Activated naive CD4-positive, alpha-beta T cell treated with anti-CD3 and anti-CD28 coated beads, Interleukin-2, amount 50 U/mL, for 72 hours (primary cell): ENCODE data around the gene RIC8B. TPM values are rescaled to one million over a fixed set of nuclear protein-coding genes. Genes with fewer than 3 reads are reported as not detected.
"Not testable (repeated sequence)": the region's sequence is repeated elsewhere in the genome, so short reads cannot be mapped to it uniquely, and the experiment has no call there.

ENCODE experiments used
- ATAC-seq, 2 donors: fragments of 150-1000 bp; cut with Tn5 transposase; 2 replicates each; pipeline ENCODE4 v1.10.0; 2021; ENCODE audit warnings: mild to moderate bottlenecking in 2 of 2, moderate library complexity in 2 of 2
- DNase-seq, 2 donors: peaks; one replicate each; pipeline ENCODE4 v3.0.0; 2021 to 2022; ENCODE audit warnings: low spot score in 2 of 2
- H3K27ac Mint-ChIP-seq, 2 donors: one replicate each; pipeline ENCODE4 v1.8.0; 2022; ENCODE audit warnings: mild to moderate bottlenecking in 2 of 2, mixed read lengths in 2 of 2
- H3K36me3 Mint-ChIP-seq, 2 donors: one replicate each; pipeline ENCODE4 v1.8.0; 2022; ENCODE audit warnings: mixed read lengths in 2 of 2
- H3K9me3 Mint-ChIP-seq, 2 donors: one replicate each; pipeline ENCODE4 v1.8.0; 2022; ENCODE audit warnings: mixed read lengths in 2 of 2
- total RNA-seq, 2 donors: library from RNA; stranded (reverse); gene quantifications; one replicate each; pipeline ENCODE4 v1.2.3, GENCODE V29; 2022

Gene RIC8B, protein sequence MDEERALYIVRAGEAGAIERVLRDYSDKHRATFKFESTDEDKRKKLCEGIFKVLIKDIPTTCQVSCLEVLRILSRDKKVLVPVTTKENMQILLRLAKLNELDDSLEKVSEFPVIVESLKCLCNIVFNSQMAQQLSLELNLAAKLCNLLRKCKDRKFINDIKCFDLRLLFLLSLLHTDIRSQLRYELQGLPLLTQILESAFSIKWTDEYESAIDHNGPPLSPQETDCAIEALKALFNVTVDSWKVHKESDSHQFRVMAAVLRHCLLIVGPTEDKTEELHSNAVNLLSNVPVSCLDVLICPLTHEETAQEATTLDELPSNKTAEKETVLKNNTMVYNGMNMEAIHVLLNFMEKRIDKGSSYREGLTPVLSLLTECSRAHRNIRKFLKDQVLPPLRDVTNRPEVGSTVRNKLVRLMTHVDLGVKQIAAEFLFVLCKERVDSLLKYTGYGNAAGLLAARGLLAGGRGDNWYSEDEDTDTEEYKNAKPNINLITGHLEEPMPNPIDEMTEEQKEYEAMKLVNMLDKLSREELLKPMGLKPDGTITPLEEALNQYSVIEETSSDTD
- total RNA-seq, result 10 to 100 TPM in 1 of 2 donors, 1 to 10 TPM in 1; 9.2 to 16.5 TPM

DNA sequence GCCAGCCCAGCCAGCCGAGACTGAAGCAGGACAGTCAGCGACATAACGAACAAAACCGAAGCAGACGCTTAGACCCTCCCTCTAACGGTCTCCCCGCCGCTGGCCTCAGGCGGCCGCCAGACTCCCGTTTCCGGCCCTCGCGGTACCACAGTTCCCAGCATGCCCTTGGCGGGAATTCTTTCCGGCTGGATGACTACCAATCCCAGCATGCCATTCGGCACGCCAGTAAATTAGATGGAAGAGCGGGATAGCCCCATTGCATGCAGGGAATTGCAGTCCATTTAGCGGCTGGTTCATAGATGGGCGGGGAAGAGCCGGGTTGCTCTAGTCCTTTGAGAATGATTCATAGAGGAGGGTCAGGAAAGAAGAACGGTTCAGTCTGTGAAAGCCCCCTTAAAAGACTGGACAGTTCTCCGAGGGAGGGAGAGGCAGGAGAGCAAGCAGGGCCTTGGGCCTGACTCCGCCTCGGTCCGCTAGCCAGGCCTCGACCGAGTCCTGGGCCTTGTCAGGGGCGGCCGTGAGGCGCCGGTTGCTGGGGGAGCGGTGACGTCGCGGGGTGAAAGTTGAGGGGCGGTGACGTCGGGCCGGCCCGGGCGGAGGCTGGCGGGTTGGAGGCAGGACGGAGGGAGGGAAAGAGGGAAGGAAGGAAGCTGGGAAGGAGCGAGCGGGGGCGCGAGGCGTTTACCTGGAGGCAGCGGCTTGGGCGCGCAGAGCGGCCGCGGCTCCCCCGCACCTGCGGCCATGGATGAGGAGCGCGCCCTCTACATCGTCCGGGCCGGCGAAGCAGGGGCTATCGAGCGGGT is at the start of gene RIC8B:
Gene RIC8B (plus strand): TSS at position 678 of the 803 bp plus-strand sequence. CDS start 64 bp downstream, at position 742.
- H3K27ac Mint-ChIP-seq, result peak within 1 kb of the TSS; percentile 99
- DNase-seq (peak; percentile 72 to 84), ATAC-seq (peak; percentile 84 to 90)
- H3K9me3 Mint-ChIP-seq, result no peaks in the 10 kb centered on the region
- H3K36me3 Mint-ChIP-seq, result peaks cover 13 to 22% of the 10 kb centered on the region in 2 donors

DNA sequence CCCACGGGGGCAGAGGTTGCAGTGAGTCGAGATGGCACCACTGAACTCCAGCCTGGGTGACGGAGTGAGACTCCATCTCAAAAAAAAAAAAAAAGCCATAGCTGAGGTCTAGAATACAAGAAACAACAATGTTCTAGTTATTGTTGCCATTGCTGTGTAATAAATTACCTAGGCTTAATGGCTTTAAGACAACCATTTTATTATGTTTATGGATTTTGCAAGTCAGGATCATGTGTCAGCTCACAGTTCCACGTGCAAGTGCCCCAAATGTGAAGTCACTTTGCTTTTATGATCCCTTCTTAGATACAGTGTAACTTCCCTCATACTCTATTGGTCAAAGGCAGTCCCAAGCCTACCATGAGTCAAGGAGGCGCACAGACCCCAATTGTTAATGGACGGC is 49.5 kb upstream of the RIC8B start:
- ATAC-seq (no peak), DNase-seq (no peak)
- Mint-ChIP-seq H3K27ac (no peak overlapping the region), H3K36me3 (no peaks in the 10 kb centered on the region), H3K9me3 (no peaks in the 10 kb centered on the region)

DNA sequence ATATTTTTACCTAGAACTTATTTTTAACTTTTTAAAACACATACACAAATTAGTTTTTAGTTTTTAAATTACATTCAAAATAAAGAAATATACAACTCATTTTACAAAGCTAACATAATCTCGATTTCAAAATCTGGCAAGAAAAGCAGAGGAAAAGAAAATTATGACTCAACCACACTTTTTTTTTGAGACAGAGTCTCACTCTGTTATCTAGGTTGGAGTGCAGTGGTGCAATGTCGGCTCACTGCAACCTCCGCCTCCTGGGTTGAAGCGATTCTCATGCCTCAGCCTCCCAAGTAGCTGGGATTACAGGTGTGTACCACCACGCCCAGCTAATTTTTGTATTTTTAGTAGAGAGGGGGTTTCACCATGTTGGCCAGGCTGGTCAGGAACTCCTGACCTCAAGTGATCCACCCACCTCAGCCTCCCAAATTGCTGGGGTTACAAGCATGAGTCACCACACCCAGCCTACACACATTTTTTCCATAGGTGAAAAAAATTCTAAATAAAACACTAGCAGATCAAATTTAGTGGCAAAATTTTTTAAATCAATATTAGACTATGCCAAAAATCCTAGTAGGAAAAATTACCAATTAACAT is 47.8 kb upstream of the RIC8B start:
- DNase-seq, H3K27ac Mint-ChIP-seq, H3K9me3 Mint-ChIP-seq, H3K36me3 Mint-ChIP-seq: not testable (repeated sequence)
- ATAC-seq, result peak in 1 of 2 donors; percentile 33

DNA sequence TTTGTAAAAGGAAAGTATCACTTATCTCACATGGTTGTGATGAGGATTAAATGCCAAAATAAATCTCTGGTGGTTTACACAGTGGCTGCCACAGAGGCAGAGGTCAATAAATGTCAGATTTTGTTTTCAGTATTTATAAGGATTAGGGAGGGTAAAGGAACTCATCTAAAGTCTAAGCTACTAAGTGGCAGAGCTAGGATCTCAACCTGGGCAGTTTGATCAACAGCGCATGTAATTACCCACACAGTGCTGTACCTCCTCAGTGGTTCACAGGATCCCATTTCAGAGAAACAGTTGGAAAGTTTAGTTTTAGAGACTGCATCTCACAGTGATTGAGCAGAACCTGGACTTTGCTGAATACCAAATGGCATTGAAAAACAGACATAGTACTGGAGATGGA is 44.9 kb upstream of the RIC8B start:
- no peak overlapping the region for H3K27ac Mint-ChIP-seq

DNA sequence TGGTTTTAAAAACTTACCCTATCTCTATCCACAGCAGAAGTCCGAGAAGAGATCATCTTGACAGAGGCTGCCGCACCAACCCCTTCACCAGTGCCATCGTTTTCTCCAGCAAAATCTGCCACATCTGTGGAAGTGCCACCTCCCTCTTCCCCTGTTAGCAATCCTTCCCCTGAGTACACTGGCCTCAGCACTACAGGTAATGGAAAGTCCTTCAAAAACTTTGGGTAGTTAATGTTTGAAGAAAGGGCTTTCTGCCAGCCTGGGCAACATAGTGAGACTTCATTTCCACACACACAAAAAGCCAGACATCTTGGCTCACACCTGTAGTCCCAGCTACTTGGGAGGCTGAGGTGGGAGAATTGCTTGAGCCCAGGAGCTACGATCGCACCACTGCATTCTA is 41.6 kb upstream of the RIC8B start:
- ATAC-seq (no peak), DNase-seq (no peak)
- Mint-ChIP-seq H3K36me3 (no peaks in the 10 kb centered on the region), H3K27ac (no peak overlapping the region), H3K9me3 (no peaks in the 10 kb centered on the region)

More for the DNA sequence above, 44.9 kb upstream of the RIC8B start:
- ATAC-seq, result no peak
- no peak for DNase-seq
- Mint-ChIP-seq H3K9me3 (no peaks in the 10 kb centered on the region), H3K36me3 (no peaks in the 10 kb centered on the region)

DNA sequence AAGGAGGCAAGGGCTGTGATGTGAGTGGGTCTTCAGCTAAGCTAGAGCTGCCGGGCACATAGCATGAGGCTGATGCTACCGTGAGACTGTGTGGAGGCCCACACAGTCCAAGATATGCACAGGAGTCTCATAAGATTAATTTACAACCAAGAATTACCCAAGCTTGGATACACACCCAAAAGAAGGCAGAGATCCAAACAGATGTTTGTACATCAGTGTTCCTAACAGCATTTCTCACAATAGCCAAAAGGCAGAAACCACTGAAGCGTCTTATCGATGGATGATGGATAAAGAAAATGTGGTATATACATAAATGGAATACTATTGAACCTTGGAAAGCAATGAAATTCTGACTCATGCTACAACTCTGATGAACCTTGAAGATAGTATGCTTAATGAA is 40.8 kb upstream of the RIC8B start:
- DNase-seq (no peak), ATAC-seq (no peak)
- Mint-ChIP-seq H3K9me3 (no peaks in the 10 kb centered on the region), H3K36me3 (no peaks in the 10 kb centered on the region), H3K27ac (no peak overlapping the region)

DNA sequence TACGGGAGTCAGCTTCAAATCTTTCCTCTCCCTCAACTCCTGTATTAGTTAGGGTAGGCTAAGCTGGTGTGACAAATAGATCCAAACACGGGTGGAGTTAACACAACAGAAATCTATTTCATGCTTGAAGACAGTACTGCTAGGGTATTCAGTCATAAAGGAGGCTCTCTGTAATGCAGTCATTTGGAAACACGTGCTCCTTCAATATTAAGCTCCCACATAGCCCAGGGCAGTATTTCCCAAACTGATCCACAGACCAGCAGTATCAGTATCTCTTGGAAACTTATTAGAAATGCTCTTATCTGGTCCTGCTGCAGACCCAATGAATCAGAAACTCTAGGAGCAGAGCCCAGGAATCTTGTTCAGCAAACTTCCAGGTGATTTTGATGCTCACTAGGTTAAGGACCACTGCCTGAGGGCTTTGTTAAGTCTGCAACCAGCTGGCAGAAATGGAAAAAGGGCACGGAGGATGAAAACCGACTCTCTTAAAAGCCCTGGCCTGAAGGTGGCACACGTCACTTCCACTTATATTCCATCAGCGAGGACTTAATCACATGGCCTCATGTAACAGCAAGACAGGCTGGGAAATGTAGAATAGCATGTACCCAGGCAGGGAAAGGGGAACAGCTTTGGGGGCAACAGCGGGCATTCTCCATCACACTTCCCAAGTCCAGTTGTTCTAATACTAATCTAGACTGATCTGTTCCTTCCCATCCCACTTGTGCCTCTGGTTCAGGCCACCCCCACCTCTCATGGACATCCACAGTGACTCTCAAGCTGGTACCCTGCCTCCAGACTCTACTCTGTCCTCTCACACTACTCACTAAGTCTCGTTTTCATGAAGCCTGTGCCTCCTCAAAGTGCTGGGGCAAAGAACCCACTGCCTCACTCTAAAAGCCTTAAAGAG is 38.2 kb upstream of the RIC8B start:
- no peak for DNase-seq
- ATAC-seq, result peak in 1 of 2 donors; percentile 49
- H3K27ac Mint-ChIP-seq, result no peak overlapping the region
- no peaks in the 10 kb centered on the region for H3K36me3 Mint-ChIP-seq
- no peaks in the 10 kb centered on the region for H3K9me3 Mint-ChIP-seq

DNA sequence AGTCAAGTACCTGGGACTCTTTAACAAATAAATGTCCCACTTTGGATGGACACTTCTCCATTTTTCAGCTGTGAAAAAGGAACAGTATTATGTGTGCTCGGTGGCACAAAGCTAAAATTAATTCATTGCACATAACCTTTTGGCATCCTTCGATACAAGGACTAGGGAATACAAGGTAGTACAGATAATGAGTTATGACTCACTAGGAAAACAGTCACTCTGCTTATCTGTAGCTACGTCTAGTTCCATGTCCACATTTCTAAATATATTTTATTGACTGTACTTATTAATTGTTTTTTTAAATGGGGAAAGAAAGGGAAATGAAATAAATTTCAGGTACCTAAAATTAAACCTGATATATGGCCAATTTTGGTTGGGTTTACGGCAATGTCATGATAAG is 35.2 kb upstream of the RIC8B start:
- no peaks in the 10 kb centered on the region for H3K36me3 Mint-ChIP-seq
- DNase-seq (no peak), ATAC-seq (no peak)
- H3K27ac Mint-ChIP-seq, result no peak overlapping the region
- no peaks in the 10 kb centered on the region for H3K9me3 Mint-ChIP-seq

DNA sequence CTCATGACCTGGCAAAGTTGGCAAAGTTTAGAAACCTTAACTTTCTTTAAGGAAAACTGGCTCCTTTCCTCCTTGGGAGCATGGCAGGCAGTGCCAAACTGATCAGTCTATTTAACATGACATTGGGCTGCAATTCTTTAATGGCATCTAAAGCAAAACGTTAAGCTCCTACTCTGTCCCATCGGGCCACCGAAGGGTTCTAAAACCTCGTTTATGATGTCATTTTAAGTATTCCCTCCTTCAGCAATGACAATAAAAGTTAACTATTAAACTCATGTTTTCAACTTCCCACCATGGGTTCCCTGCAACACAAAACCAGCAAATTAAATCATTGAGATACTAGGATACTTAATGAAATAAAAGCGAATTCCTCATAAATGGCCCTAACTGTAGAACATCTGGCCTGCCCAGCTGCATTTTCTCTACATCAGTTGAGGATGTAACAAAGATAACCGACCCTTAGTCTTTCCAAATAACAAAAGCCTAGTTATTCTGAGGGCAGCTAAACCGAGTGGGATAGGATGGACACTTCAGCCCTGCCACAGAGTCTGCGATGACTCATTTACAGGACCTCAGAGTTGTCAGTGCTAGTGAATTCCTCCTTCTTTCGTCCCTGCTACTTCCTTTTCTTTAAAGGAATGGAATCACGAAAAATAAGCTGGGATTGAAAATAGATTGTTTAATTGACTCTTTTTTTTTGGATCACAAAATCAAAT is 34.5 kb upstream of the RIC8B start:
- Mint-ChIP-seq H3K36me3 (no peaks in the 10 kb centered on the region), H3K9me3 (no peaks in the 10 kb centered on the region), H3K27ac (no peak overlapping the region)
- ATAC-seq (no peak), DNase-seq (no peak)

DNA sequence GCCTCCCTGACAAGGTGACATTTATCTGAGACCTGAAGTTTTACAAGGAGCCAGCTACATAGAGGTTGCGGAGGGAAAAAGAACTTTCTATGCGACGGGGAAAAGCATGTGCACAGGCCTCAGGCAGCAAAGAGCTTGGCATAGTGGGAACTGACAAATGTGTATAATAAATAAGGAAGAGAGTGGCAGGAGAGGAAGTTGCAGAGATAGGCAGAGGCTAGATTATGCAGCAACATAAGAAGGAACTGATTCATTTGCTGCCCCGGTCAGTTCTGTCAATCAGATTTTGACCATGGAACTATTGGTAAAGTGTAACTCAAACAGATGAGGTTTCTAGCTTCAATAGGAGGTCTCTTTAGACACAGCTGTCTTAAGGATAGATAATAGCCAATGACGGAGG is 33.7 kb upstream of the RIC8B start:
- Mint-ChIP-seq H3K36me3 (no peaks in the 10 kb centered on the region), H3K9me3 (no peaks in the 10 kb centered on the region), H3K27ac (no peak overlapping the region)
- no peak for DNase-seq
- no peak for ATAC-seq

DNA sequence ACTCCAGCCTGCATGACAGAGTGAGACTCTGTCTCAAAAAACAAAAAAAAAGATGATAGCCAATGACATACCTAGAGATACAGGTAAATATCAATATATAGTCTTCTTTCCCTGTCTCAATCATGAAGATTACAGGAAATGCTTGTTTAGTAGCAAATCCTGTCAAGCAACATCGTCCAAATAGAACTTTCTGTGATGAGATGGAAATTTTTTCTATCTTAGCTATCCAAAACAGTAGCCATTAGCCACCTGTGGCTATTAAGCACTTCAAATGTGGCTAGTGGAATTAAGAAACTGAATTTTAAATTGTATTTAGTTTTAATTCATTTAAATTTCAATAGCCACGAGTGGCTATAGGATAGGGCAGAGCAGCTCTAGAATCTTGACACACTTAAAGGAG is 33.2 kb upstream of the RIC8B start:
- no peaks in the 10 kb centered on the region for H3K9me3 Mint-ChIP-seq
- H3K27ac Mint-ChIP-seq, result no peak overlapping the region
- DNase-seq, result no peak
- ATAC-seq, result no peak
- H3K36me3 Mint-ChIP-seq, result no peaks in the 10 kb centered on the region

DNA sequence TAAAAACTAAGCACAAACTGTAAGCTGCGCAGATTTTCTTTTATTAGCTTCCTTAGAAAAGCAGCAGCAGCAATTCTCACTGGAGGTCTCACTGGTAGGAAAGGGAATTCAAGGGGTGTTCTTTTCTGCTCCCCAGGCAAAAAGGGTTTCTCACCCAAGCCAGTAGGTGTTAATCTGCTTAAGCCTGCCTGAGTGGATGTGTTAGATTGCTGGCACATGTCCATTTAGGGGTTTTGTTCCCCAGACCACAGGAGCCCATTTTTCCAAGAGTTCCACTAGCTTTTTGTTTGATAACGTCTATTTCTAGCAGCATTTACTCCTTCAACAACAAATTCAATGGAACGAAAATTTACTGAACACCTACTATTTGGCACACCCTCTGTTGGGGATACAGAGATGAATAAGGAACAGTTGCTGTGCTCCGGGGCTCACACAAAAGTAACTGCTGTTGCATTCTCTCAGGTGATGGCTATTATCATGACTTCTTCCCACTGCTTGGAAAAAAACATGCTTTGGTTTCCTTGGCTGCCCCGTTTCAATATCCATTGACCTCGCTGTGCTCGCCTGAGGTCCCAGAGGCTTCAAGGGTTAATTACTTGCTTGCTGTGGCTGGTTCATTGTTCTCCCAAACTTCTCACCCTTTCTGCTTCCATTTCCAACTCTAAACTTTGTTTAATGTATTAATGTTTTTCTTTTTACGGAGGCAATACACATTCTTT is 31.1 kb upstream of the RIC8B start:
- DNase-seq (no peak), ATAC-seq (no peak)
- Mint-ChIP-seq H3K9me3 (no peaks in the 10 kb centered on the region), H3K27ac (no peak overlapping the region), H3K36me3 (no peaks in the 10 kb centered on the region)

DNA sequence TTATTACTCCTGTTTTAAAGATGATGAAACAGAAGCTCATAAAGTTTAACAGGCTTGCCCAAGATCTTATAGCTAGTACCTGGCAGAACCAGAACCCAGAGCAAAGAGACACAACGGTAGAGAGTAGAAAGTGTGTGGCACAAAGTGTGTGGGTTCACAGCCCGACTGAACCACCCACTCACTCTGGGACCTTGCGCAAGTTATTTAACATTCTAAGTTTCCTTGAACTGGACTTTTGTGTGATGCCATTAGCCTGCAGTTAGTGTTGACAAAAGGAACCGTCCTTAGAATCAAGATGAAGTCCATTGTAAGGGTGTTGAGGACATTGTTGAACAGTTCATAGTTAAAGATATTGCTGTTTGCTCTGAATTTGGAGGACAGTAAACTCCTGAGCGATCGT is 29.9 kb upstream of the RIC8B start:
- H3K27ac Mint-ChIP-seq, result no peak overlapping the region
- DNase-seq, result no peak
- no peak for ATAC-seq
- H3K9me3 Mint-ChIP-seq, result no peaks in the 10 kb centered on the region
- no peaks in the 10 kb centered on the region for H3K36me3 Mint-ChIP-seq

DNA sequence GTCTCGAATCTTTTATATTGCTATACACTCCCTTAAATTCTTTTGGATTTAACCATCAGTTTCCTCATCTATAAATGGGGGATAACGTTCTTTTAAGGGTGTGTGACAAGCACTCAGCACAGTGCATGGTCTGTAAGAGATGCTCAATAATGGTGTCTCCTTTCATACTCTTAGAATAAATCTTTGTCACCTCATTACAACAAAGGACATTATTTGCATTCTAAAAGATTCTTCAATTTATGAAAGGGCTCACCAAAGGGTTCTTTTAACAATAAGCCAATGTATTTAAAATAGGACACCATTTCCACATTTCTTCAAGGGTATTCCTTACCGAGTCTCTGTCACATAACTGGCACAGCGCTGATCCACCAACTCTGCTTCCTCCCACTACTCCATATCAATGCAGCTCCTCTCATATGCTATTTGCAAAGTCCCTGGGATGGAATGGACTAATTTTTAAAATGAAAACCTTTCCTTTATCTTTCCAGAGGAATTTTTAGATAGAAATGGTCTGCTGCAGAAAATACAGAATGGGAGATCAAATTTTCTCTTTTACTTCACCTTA is 29.2 kb upstream of the RIC8B start:
- DNase-seq (no peak), ATAC-seq (no peak)
- no peaks in the 10 kb centered on the region for H3K36me3 Mint-ChIP-seq
- H3K27ac Mint-ChIP-seq, result no peak overlapping the region
- no peaks in the 10 kb centered on the region for H3K9me3 Mint-ChIP-seq

DNA sequence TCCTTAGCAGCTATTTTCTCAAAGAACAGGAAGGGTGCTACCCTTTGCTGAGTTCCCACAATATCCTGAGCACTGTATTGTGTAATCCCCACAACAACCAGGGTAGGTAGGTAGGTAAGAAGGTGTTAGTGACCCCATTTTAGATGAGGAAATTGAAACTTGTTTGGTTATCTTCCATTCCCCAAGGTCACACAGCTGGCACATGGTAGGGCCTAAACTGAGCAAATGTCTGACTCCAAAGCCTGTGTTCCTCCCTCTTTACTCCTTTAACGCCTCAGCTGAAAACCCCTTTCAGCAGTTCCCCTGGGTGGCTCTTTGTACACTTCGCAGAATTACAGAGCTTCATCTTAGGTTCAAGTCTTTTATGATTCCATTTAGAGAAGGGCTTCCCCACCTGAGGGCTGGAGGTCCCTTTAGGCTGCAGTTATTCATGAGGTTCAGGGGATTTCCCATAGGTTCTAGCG is 26.5 kb upstream of the RIC8B start:
- DNase-seq (no peak), ATAC-seq (peak; percentile 62 to 86)
- Mint-ChIP-seq H3K36me3 (peaks cover 0 to 6% of the 10 kb centered on the region in 2 donors), H3K9me3 (peaks cover 0 to 6% of the 10 kb centered on the region in 2 donors), H3K27ac (peak overlapping the region in 1 of 2 donors; percentile 70)
